Transverse colon (tissue), 4 donors: ENCODE data around the gene THAP7. TPM values are rescaled to one million over a fixed set of nuclear protein-coding genes. Genes with fewer than 3 reads are reported as not detected.
"Not testable (repeated sequence)": the region's sequence is repeated elsewhere in the genome, so short reads cannot be mapped to it uniquely, and the experiment has no call there.

Experiments used
- DNase-seq: peaks from one replicate; pipeline ENCODE4 v3.0.0-alpha.2; 2019
- H3K27ac ChIP-seq, 4 donors: fragments of 200-600 bp; sonication (generic); 2 replicates each; pipeline ENCODE4 v1.5.1; 2016 to 2018; ENCODE audit warnings: inconsistent platforms in 4 of 4
- H3K27me3 ChIP-seq: fragments of 200-600 bp; sonication (generic); 2 replicates; pipeline ENCODE4 v1.5.1; 2017; ENCODE audit warnings: inconsistent platforms
- H3K36me3 ChIP-seq, 4 donors: fragments of 200-600 bp; sonication (generic); 2 replicates each; pipeline ENCODE4 v1.5.1; 2017 to 2019; ENCODE audit warnings: inconsistent platforms in 4 of 4
- H3K4me1 ChIP-seq, 4 donors: fragments of 200-600 bp; sonication (generic); 2 replicates each; pipeline ENCODE4 v1.5.1; 2017 to 2020; ENCODE audit warnings: inconsistent platforms in 4 of 4
- H3K4me3 ChIP-seq, 4 donors: fragments of 200-600 bp; sonication (generic); 1 replicate in 1 of 4; 2 replicates in 3 of 4; pipeline versions ENCODE4 v1.5.1 to v1.6.1; 2017 to 2019; ENCODE audit warnings: inconsistent platforms in 4 of 4
- H3K9me3 ChIP-seq, 2 donors: fragments of 200-600 bp; sonication (generic); 2 replicates each; pipeline ENCODE4 v1.5.1; 2017 to 2019; ENCODE audit warnings: inconsistent platforms in 2 of 2
- CTCF ChIP-seq, 5 experiments: fragments of 200-600 bp in 3 of 5; fragments of 450-650 bp in 2 of 5; sonication (generic) in 3 of 5; IDR thresholded peaks; 1 replicate in 2 of 5; 2 replicates in 3 of 5; pipeline ENCODE4 v1.5.1; 2016 to 2017; ENCODE audit warnings: antibody characterized with exemption in 5 of 5, inconsistent platforms in 3 of 5, mild to moderate bottlenecking in 2 of 5, moderate library complexity in 1 of 5
- EP300 ChIP-seq: sonication (generic); formaldehyde crosslinking; IDR thresholded peaks from one replicate; pipeline ENCODE4 v1.6.1; 2017; ENCODE audit warnings: antibody characterized with exemption, low read depth
- POLR2A ChIP-seq: fragments of 450-650 bp; IDR thresholded peaks from one replicate; pipeline ENCODE4 v1.6.1; 2016; ENCODE audit warnings: antibody characterized with exemption, mild to moderate bottlenecking, moderate library complexity
- POLR2AphosphoS5 ChIP-seq, 3 donors: sonication (generic); formaldehyde crosslinking; IDR thresholded peaks; one replicate each; pipeline ENCODE4 v1.6.1; 2016; ENCODE audit warnings: antibody characterized with exemption in 3 of 3
- WGBS, 2 donors: methylation state at CpG; one replicate each; pipeline ENCODE4 v1.1.5; 2018; ENCODE audit warnings: low coverage in 1 of 2; 5-methylcytosine and 5-hydroxymethylcytosine counted together
- in situ Hi-C, 4 donors: fragments of 200-750 bp; cut with MboI; loops; one replicate each; pipeline versions ENCODE4 v1.15.0 to v1.15.1; 2017; ENCODE audit warnings: low sequenced_read_pairs in 3 of 4, low pct_ligation_motif_present in 1 of 4, low pct_unique_long_range_greater_than_20kb in 1 of 4
- intact Hi-C: fragments of 100-400 bp; cut with DNase I; formaldehyde crosslinking; loops from one replicate; pipeline ENCODE4 v1.15.1; 2023; ENCODE audit warnings: low total_unique reads
- total RNA-seq, 4 donors: library from RNA; depleted of rRNA; stranded (reverse); fragments of >200 nt; gene quantifications; one replicate each; pipeline ENCODE4 v1.1.0, GENCODE V29; 2016

Gene THAP7
- total RNA-seq, 4 donors from 2014 or later: 27.0 to 51.5 (median 32.7) TPM

- intact Hi-C loops: no loop called here
Observed at GRCh38 chr22:21012446-21013407, 10.8 kb upstream of the THAP7 start.

GRCh38 chr22:21010426-21011113, 8.7 kb upstream of the THAP7 start:
- Histone ChIP-seq H3K27me3 (no peaks in the 10 kb centered on the region), H3K9me3 (no peaks in the 10 kb centered on the region), H3K36me3 (no peaks in the 10 kb centered on the region), H3K4me1 (peaks cover 12 to 21% (median 19%) of the 10 kb centered on the region in 4 donors), H3K4me3 (no peak overlapping the region), H3K27ac (no peak overlapping the region)
- intact Hi-C loops (no loop called here), in situ Hi-C loops (no loop called here)
- DNase-seq: no peak
- no peak for TF ChIP-seq CTCF (IDR thresholded peaks at IDR 0.05)
- no peak for TF ChIP-seq EP300
- TF ChIP-seq POLR2A: no peak
- no peak for TF ChIP-seq POLR2AphosphoS5 (IDR thresholded peaks at IDR 0.05)
- 88% methylated on average over 3 of the region's 3 CpGs; no CpG with 5 or more reads in 1 of the 2 donors for WGBS, 2 donors

More at GRCh38 chr22:21012446-21013407, 10.8 kb upstream of the THAP7 start:
- H3K4me3 ChIP-seq: no peak overlapping the region
- H3K9me3 ChIP-seq: no peaks in the 10 kb centered on the region
- H3K4me1 ChIP-seq: peaks cover 14 to 27% (median 20%) of the 10 kb centered on the region in 4 donors
- DNase-seq: no peak
- no peaks in the 10 kb centered on the region for H3K36me3 ChIP-seq
- in situ Hi-C loops: no loop called here
- TF ChIP-seq CTCF (IDR thresholded peaks at IDR 0.05) (no peak), EP300 (no peak), POLR2A (no peak), POLR2AphosphoS5 (IDR thresholded peaks at IDR 0.05) (no peak)
- 82% methylated on average over 13 of the region's 14 CpGs; no CpG with 5 or more reads in 1 of the 2 donors for WGBS, 2 donors
- H3K27ac ChIP-seq: no peak overlapping the region
- H3K27me3 ChIP-seq: no peaks in the 10 kb centered on the region

GRCh38 chr22:21009638-21010425, 7.9 kb upstream of the THAP7 start:
- WGBS, 2 donors: 59 to 67% methylated on average over 3 to 10 of the region's 10 CpGs
- Histone ChIP-seq H3K4me1 (peaks cover 5 to 13% (median 12%) of the 10 kb centered on the region in 4 donors), H3K9me3 (no peaks in the 10 kb centered on the region), H3K4me3 (no peak overlapping the region), H3K27ac (no peak overlapping the region), H3K27me3 (no peaks in the 10 kb centered on the region), H3K36me3 (no peaks in the 10 kb centered on the region)
- no peak for TF ChIP-seq CTCF (IDR thresholded peaks at IDR 0.05)
- no peak for TF ChIP-seq POLR2AphosphoS5 (IDR thresholded peaks at IDR 0.05)
- no peak for TF ChIP-seq POLR2A
- no peak for TF ChIP-seq EP300
- DNase-seq: peak; percentile 35
- intact Hi-C loops: no loop called here
- in situ Hi-C loops: no loop called here

- H3K27me3 ChIP-seq, in situ Hi-C loops, DNase-seq, H3K36me3 ChIP-seq, H3K9me3 ChIP-seq, intact Hi-C loops, H3K27ac ChIP-seq, H3K4me1 ChIP-seq, H3K4me3 ChIP-seq: not testable (repeated sequence)
- WGBS, 2 donors: 88% methylated on average over 13 of the region's 13 CpGs; no CpG with 5 or more reads in 1 of the 2 donors
Observed at GRCh38 chr22:21009208-21009607, 7.3 kb upstream of the THAP7 start.
